Astrocyte (in vitro differentiated cells and primary cell): ENCODE measurements around the gene SH3RF2. TPM values are rescaled to one million over a fixed set of nuclear protein-coding genes. Genes with fewer than 3 reads are reported as not detected.
A peak's percentile ranks its signal among the peaks of the same experiment; 100 is the strongest.

Source experiments
- DNase-seq: peaks from one replicate; pipeline ENCODE4 v3.0.0-alpha.2; 2010; ENCODE audit warnings: low read depth
- FAIRE-seq: peaks from 2 replicates; lab custom pipeline; 2011; peaks lifted over from hg19 to GRCh38; lab: Jason Lieb, UNC
- H2AFZ ChIP-seq: 2 replicates; pipeline ENCODE4 v1.6.0; 2012; ENCODE audit warnings: low read depth, low read length, inconsistent platforms
- H3K27ac ChIP-seq: 2 replicates; pipeline ENCODE4 v1.5.1; 2011; ENCODE audit warnings: low read depth, low read length, inconsistent platforms
- H3K27me3 ChIP-seq: 2 replicates; pipeline ENCODE4 v1.6.0; 2011; ENCODE audit warnings: low read length, inconsistent platforms; ENCODE audit not compliant: insufficient read depth
- H3K36me3 ChIP-seq: 2 replicates; pipeline ENCODE4 v1.5.1; 2011; ENCODE audit warnings: low read length, inconsistent platforms; ENCODE audit not compliant: insufficient read depth
- H3K4me1 ChIP-seq: 2 replicates; pipeline ENCODE4 v1.5.1; 2011; ENCODE audit warnings: low read length, inconsistent platforms; ENCODE audit not compliant: insufficient read depth
- H3K4me2 ChIP-seq: 2 replicates; pipeline ENCODE4 v1.6.0; 2012; ENCODE audit warnings: low read length, inconsistent platforms
- H3K4me3 ChIP-seq: 2 replicates; pipeline ENCODE4 v1.5.1; 2011; ENCODE audit warnings: low read depth, mild to moderate bottlenecking, low read length, inconsistent platforms; ENCODE audit not compliant: insufficient read depth
- H3K79me2 ChIP-seq: 2 replicates; pipeline ENCODE4 v1.6.0; 2012; ENCODE audit warnings: mild to moderate bottlenecking, low read length, inconsistent platforms; ENCODE audit not compliant: insufficient read depth
- H3K9ac ChIP-seq: 2 replicates; pipeline ENCODE4 v1.6.0; 2012; ENCODE audit warnings: mild to moderate bottlenecking, low read length, inconsistent platforms
- H3K9me3 ChIP-seq: 2 replicates; pipeline ENCODE4 v1.5.1; 2012; ENCODE audit warnings: low read depth, mild to moderate bottlenecking, low read length, inconsistent platforms; ENCODE audit not compliant: insufficient read depth
- H4K20me1 ChIP-seq: 2 replicates; pipeline ENCODE4 v1.6.0; 2012; ENCODE audit warnings: low read length, inconsistent platforms; ENCODE audit not compliant: insufficient read depth
- H3K27ac Mint-ChIP-seq: one replicate; pipeline ENCODE4 v1.8.0; 2021; ENCODE audit warnings: mild to moderate bottlenecking, mixed read lengths; ENCODE audit not compliant: unreplicated experiment
- H3K27me3 Mint-ChIP-seq: one replicate; pipeline ENCODE4 v1.8.0; 2021; ENCODE audit warnings: low read depth, mixed read lengths; ENCODE audit not compliant: unreplicated experiment
- H3K36me3 Mint-ChIP-seq: one replicate; pipeline ENCODE4 v1.8.0; 2021; ENCODE audit warnings: low read depth, mixed read lengths; ENCODE audit not compliant: unreplicated experiment
- H3K4me1 Mint-ChIP-seq: one replicate; pipeline ENCODE4 v1.8.0; 2021; ENCODE audit warnings: low read depth, mixed read lengths; ENCODE audit not compliant: unreplicated experiment
- H3K4me3 Mint-ChIP-seq: one replicate; pipeline ENCODE4 v1.8.0; 2021; ENCODE audit warnings: mild to moderate bottlenecking, moderate library complexity, mixed read lengths; ENCODE audit not compliant: unreplicated experiment
- H3K9me3 Mint-ChIP-seq: one replicate; pipeline ENCODE4 v1.8.0; 2021; ENCODE audit warnings: mild to moderate bottlenecking, mixed read lengths; ENCODE audit not compliant: unreplicated experiment
- CTCF ChIP-seq: IDR thresholded peaks from 2 replicates; pipeline ENCODE4 v1.5.1; 2011; ENCODE audit warnings: low read depth, mild to moderate bottlenecking, inconsistent platforms, low read length, moderate library complexity; ENCODE audit not compliant: insufficient read depth
- EZH2 ChIP-seq: IDR thresholded peaks from 2 replicates; pipeline ENCODE4 v1.6.1; 2012; ENCODE audit warnings: mild to moderate bottlenecking, low read length, inconsistent platforms; ENCODE audit not compliant: insufficient read depth
- total RNA-seq: library from RNA; stranded (reverse); gene quantifications from 2 replicates; pipeline ENCODE4 v1.2.1, GENCODE V29; 2021

SH3RF2 gene
- total RNA-seq, 1 donor from 2014 or later, result 12.3 TPM

DNA sequence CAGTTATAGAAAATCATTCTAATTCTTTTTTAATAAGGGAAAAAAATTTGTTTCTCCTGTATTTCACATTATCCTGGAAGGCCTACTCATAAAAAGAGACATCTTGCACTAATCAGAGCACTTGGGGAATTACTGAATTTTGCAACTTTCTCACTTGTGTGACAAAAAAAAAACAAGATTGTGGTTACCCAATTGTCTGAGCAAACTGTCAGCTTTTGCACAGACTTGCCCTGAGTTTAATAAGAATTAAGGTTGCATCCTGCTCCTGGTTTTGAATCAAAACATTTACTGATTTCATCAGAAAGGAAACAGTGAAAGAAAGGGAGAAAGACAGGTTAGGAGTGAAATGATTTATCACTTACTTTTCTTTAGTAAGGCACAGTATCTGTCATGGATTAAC, 10.6 kb upstream of the SH3RF2 start:
- peak overlapping the region; percentile 92 for H3K27ac Mint-ChIP-seq
- H3K36me3 Mint-ChIP-seq, result no peaks in the 10 kb centered on the region

DNA sequence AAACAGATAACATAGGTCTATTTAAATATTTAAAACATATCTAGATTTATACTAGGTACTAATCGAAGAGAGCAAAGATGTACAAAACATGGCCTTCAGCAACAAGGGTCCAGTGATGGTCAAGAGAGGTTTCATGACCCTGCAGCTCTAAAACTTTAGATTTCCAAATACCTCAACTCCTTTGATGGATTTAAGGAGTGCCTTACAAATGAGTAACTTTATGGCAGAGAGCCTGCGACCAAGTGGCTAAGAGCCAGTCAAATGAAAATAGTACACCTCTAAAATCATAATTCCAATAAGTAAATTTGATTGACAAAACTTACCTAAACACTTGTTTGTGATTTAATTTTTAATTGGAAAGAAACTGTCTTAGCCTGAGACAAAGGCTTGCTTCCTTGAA, 4.7 kb upstream of the SH3RF2 start:
- H3K4me3 Mint-ChIP-seq, result no peak overlapping the region
- no peaks in the 10 kb centered on the region for H3K27me3 Mint-ChIP-seq

More for the DNA sequence above, 10.6 kb upstream of the SH3RF2 start:
- Histone ChIP-seq H3K4me1 (peaks cover 18% of the 10 kb centered on the region), H3K36me3 (no peaks in the 10 kb centered on the region), H3K9me3 (no peaks in the 10 kb centered on the region), H2AFZ (no peak overlapping the region), H3K9ac (no peak overlapping the region), H3K4me2 (peak overlapping the region; percentile 6), H3K27me3 (no peaks in the 10 kb centered on the region), H3K4me3 (no peak overlapping the region), H3K79me2 (no peaks in the 10 kb centered on the region), H3K27ac (peak overlapping the region; percentile 75), H4K20me1 (no peaks in the 10 kb centered on the region)
- DNase-seq, result peak; percentile 42
- H3K27me3 Mint-ChIP-seq, result no peaks in the 10 kb centered on the region
- no peak for TF ChIP-seq CTCF
- TF ChIP-seq EZH2, result no peak
- H3K4me3 Mint-ChIP-seq, result no peak overlapping the region
- H3K4me1 Mint-ChIP-seq, result peaks cover 25% of the 10 kb centered on the region
- FAIRE-seq, result peak; percentile 66
- no peaks in the 10 kb centered on the region for H3K9me3 Mint-ChIP-seq

More for the DNA sequence above, 4.7 kb upstream of the SH3RF2 start:
- Mint-ChIP-seq H3K4me1 (peaks cover 17% of the 10 kb centered on the region), H3K27ac (no peak overlapping the region), H3K9me3 (no peaks in the 10 kb centered on the region), H3K36me3 (no peaks in the 10 kb centered on the region)
- H3K27me3 ChIP-seq, result no peaks in the 10 kb centered on the region
- H3K9ac ChIP-seq, result no peak overlapping the region
- no peak overlapping the region for H3K27ac ChIP-seq
- no peaks in the 10 kb centered on the region for H3K9me3 ChIP-seq
- H3K4me3 ChIP-seq, result no peak overlapping the region
- FAIRE-seq (no peak), DNase-seq (peak; percentile 53)
- no peak for TF ChIP-seq CTCF
- no peak for TF ChIP-seq EZH2
- peaks cover 19% of the 10 kb centered on the region for H3K4me1 ChIP-seq
- no peak overlapping the region for H3K4me2 ChIP-seq
- H2AFZ ChIP-seq, result no peak overlapping the region
- H3K36me3 ChIP-seq, result no peaks in the 10 kb centered on the region
- H4K20me1 ChIP-seq, result no peaks in the 10 kb centered on the region
- no peaks in the 10 kb centered on the region for H3K79me2 ChIP-seq
